Kidney (tissue), 14 donors: ENCODE results near the gene ENO3. TPM values are rescaled to one million over a fixed set of nuclear protein-coding genes. Genes with fewer than 3 reads are reported as not detected.

Source experiments
- DNase-seq, 5 donors: peaks; one replicate each; pipeline ENCODE4 v3.0.0-alpha.2; 2013 to 2020
- FAIRE-seq: peaks from 2 replicates; lab custom pipeline; 2012; peaks lifted over from hg19 to GRCh38; lab: Jason Lieb, UNC
- H3K27ac ChIP-seq, 2 donors: one replicate each; pipeline ENCODE4 v1.7.0; 2013; ENCODE audit warnings: low read depth in 2 of 2, low read length in 2 of 2, inconsistent platforms in 1 of 2
- H3K27me3 ChIP-seq: one replicate; pipeline ENCODE4 v1.7.1; 2013; ENCODE audit warnings: low read length, inconsistent platforms; ENCODE audit not compliant: control insufficient read depth, insufficient read depth
- H3K36me3 ChIP-seq, 3 donors: one replicate each; pipeline versions ENCODE4 v1.7.0 to v1.7.1; 2013; ENCODE audit warnings: low read length in 3 of 3, control low read depth in 1 of 3, inconsistent platforms in 1 of 3; ENCODE audit not compliant: insufficient read depth in 3 of 3, control insufficient read depth in 2 of 3
- H3K4me1 ChIP-seq, 3 donors: one replicate each; pipeline versions ENCODE4 v1.7.0 to v1.7.1; 2013; ENCODE audit warnings: low read length in 3 of 3, inconsistent platforms in 1 of 3, low read depth in 1 of 3; ENCODE audit not compliant: control insufficient read depth in 2 of 3, insufficient read depth in 2 of 3
- H3K4me3 ChIP-seq, 3 donors: one replicate each; pipeline versions ENCODE4 v1.7.0 to v1.8.1; 2013; ENCODE audit warnings: low read length in 3 of 3, control low read depth in 1 of 3, inconsistent platforms in 1 of 3
- H3K9ac ChIP-seq, 3 donors: one replicate each; pipeline versions ENCODE4 v1.7.0 to v1.7.1; 2013; ENCODE audit warnings: low read length in 3 of 3, control low read depth in 1 of 3, inconsistent platforms in 1 of 3
- H3K9me3 ChIP-seq, 3 donors: one replicate each; pipeline versions ENCODE4 v1.7.0 to v1.7.1; 2013; ENCODE audit warnings: low read length in 3 of 3, control low read depth in 1 of 3, inconsistent platforms in 1 of 3; ENCODE audit not compliant: control insufficient read depth in 2 of 3, insufficient read depth in 1 of 3
- CTCF ChIP-seq: IDR thresholded peaks from 3 replicates; pipeline ENCODE4 v1.5.1; 2012; ENCODE audit warnings: mild to moderate bottlenecking, moderate library complexity, borderline replicate concordance; ENCODE audit not compliant: insufficient read depth; ENCODE audit errors: extremely low read depth
- intact Hi-C: fragments of 100-400 bp; cut with DNase I; formaldehyde crosslinking; loops from one replicate; pipeline ENCODE4 v1.11.1; 2022
- polyA plus RNA-seq: library from polyadenylated mRNA; stranded (reverse); fragments of 350-450 nt; fragmentation: Illumina TruSeq; extraction: RNeasy Lipid Tissue Mini Kit (QIAGEN cat#74804); gene quantifications from one replicate; pipeline ENCODE4 v1.2.3, GENCODE V29; 2014; ENCODE audit warnings: low read depth, low replicate concordance; ENCODE audit not compliant: insufficient read depth
- total RNA-seq: library from RNA; stranded (reverse); fragmentation: NEBNext Ultra II Directional; extraction: Animal tissue kit (Norgen Biotek cat#: 25700); gene quantifications from one replicate; pipeline ENCODE4 v1.2.1, GENCODE V29; 2021
- donor health status: control.
- donor health status: control.
- donor health status: control.
- donor health status: control.
- donor health status: control.
- donor health status: DM: yes; HTN: yes; CAD: no.
- donor health status: Normal renal cell carcinoma (clear cell type).

ENO3 gene
- total and polyA plus RNA-seq, 2 donors from 2014 or later: 6.9 to 17.8 TPM

GRCh38 chr17:4935650-4936049 is 15.3 kb upstream of the ENO3 start:
- no peak for FAIRE-seq

GRCh38 chr17:4936436-4936835 is 14.5 kb upstream of the ENO3 start:
- intact Hi-C loops: no loop called here
- Histone ChIP-seq H3K27me3 (no peaks in the 10 kb centered on the region), H3K4me1 (peaks cover 4 to 27% (median 18%) of the 10 kb centered on the region in 3 donors), H3K9ac (no peak overlapping the region), H3K9me3 (no peaks in the 10 kb centered on the region), H3K27ac (no peak overlapping the region), H3K4me3 (no peak overlapping the region), H3K36me3 (peaks cover 0 to 14% (median 3%) of the 10 kb centered on the region in 3 donors)
- no peak for DNase-seq
- no peak for TF ChIP-seq CTCF
- FAIRE-seq: no peak

More at GRCh38 chr17:4935650-4936049, 15.3 kb upstream of the ENO3 start:
- no peak overlapping the region for H3K9ac ChIP-seq
- peaks cover 0 to 20% (median 12%) of the 10 kb centered on the region in 3 donors for H3K4me1 ChIP-seq
- no peak overlapping the region for H3K27ac ChIP-seq
- no peaks in the 10 kb centered on the region for H3K9me3 ChIP-seq
- no peak for TF ChIP-seq CTCF
- H3K4me3 ChIP-seq: no peak overlapping the region
- H3K36me3 ChIP-seq: peaks cover 0 to 14% (median 3%) of the 10 kb centered on the region in 3 donors
- H3K27me3 ChIP-seq: no peaks in the 10 kb centered on the region
- no peak for DNase-seq
- intact Hi-C loops: no loop called here

GRCh38 chr17:4937553-4937952 is 13.4 kb upstream of the ENO3 start:
- intact Hi-C loops: no loop called here
- Histone ChIP-seq H3K9me3 (no peaks in the 10 kb centered on the region), H3K9ac (no peak overlapping the region), H3K27me3 (no peaks in the 10 kb centered on the region), H3K4me1 (peaks cover 5 to 30% (median 18%) of the 10 kb centered on the region in 3 donors), H3K27ac (no peak overlapping the region), H3K4me3 (no peak overlapping the region), H3K36me3 (peaks cover 0 to 17% (median 6%) of the 10 kb centered on the region in 3 donors)
- TF ChIP-seq CTCF: no peak
- no peak for FAIRE-seq
- no peak for DNase-seq

- intact Hi-C loops: no loop called here
- DNase-seq (peak in 1 of 5 donors; percentile 57), FAIRE-seq (no peak)
- Histone ChIP-seq H3K36me3 (peaks cover 0 to 20% (median 10%) of the 10 kb centered on the region in 3 donors), H3K27me3 (no peaks in the 10 kb centered on the region), H3K4me3 (peak overlapping the region in 1 of 3 donors; percentile 95), H3K27ac (peak overlapping the region in 1 of 2 donors; percentile 87), H3K9me3 (no peaks in the 10 kb centered on the region), H3K4me1 (peaks cover 5 to 30% (median 18%) of the 10 kb centered on the region in 3 donors), H3K9ac (peak overlapping the region in 1 of 3 donors; percentile 96)
- no peak for TF ChIP-seq CTCF
Observed at GRCh38 chr17:4938069-4938491, 12.8 kb upstream of the ENO3 start.
